ENCODE measurements around the gene EFCAB8.

The EFCAB8 gene

GRCh38 chr20:33009214-33010132, 150.8 kb downstream of the EFCAB8 start:
- DNase-seq (ENCODE audit: extremely low read depth, low read depth) = no peak
- H3K4me3 ChIP-seq (replicated peaks; ENCODE audit: low read depth, low read length) = no peak overlapping the region
- TF ChIP-seq, protein P1, sequence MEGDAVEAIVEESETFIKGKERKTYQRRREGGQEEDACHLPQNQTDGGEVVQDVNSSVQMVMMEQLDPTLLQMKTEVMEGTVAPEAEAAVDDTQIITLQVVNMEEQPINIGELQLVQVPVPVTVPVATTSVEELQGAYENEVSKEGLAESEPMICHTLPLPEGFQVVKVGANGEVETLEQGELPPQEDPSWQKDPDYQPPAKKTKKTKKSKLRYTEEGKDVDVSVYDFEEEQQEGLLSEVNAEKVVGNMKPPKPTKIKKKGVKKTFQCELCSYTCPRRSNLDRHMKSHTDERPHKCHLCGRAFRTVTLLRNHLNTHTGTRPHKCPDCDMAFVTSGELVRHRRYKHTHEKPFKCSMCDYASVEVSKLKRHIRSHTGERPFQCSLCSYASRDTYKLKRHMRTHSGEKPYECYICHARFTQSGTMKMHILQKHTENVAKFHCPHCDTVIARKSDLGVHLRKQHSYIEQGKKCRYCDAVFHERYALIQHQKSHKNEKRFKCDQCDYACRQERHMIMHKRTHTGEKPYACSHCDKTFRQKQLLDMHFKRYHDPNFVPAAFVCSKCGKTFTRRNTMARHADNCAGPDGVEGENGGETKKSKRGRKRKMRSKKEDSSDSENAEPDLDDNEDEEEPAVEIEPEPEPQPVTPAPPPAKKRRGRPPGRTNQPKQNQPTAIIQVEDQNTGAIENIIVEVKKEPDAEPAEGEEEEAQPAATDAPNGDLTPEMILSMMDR (IDR thresholded peaks at IDR 0.05; ENCODE audit: low read depth, low read length, missing control alignments) = no peak

GRCh38 chr20:33010133-33010504, 151.4 kb downstream of the EFCAB8 start:
- no peak overlapping the region for H3K4me3 ChIP-seq (replicated peaks; ENCODE audit: low read depth, low read length)
- TF ChIP-seq, protein P1 (IDR thresholded peaks at IDR 0.05; ENCODE audit: low read depth, low read length, missing control alignments) = no peak
- no peak for DNase-seq (ENCODE audit: extremely low read depth, low read depth)

GRCh38 chr20:33010674-33011449, 152.1 kb downstream of the EFCAB8 start:
- TF ChIP-seq, protein P1 (IDR thresholded peaks at IDR 0.05; ENCODE audit: low read depth, low read length, missing control alignments) = no peak
- H3K4me3 ChIP-seq (replicated peaks; ENCODE audit: low read depth, low read length) = no peak overlapping the region
- DNase-seq (ENCODE audit: extremely low read depth, low read depth) = no peak

Measured in HFF-Myc (cell line).